PC-3 (cell line): ENCODE results near the gene UMAD1. TPM values are rescaled to one million over a fixed set of nuclear protein-coding genes. Genes with fewer than 3 reads are reported as not detected.

ENCODE experiments used
- ATAC-seq: fragments of 200-7000 bp; cut with Tn5 transposase; 2 replicates; pipeline ENCODE4 v1.9.1; 2020; ENCODE audit warnings: mild to moderate bottlenecking, moderate library complexity
- BruUV-seq: library from RNA; stranded (reverse); fragments of 400-500 nt; replicated peaks from 2 replicates; lab custom pipeline; 2021; lab: Mats Ljungman, UMichigan
- CTCF ChIA-PET: fragments of 300-600 bp; sonication (Branson Sonifier 250); formaldehyde crosslinking; loops from one replicate; lab custom pipeline; 2022; ENCODE audit warnings: antibody characterized with exemption; lab: Charles Lee
- POLR2A ChIA-PET: fragments of 300-600 bp; sonication (Branson Sonifier 250); formaldehyde crosslinking; loops from one replicate; lab custom pipeline; 2022; ENCODE audit warnings: antibody characterized with exemption; ENCODE audit not compliant: unreplicated experiment; lab: Charles Lee
- DNase-seq: peaks from one replicate; pipeline ENCODE4 v3.0.0-alpha.2; 2015
- H2AFZ ChIP-seq: fragments of 300-600 bp; sonication (generic); 2 replicates; pipeline ENCODE4 v1.6.0; 2016; ENCODE audit warnings: antibody characterized with exemption, low read length
- H3F3A ChIP-seq: fragments of 300-600 bp; sonication (generic); one replicate; pipeline ENCODE4 v1.6.0; 2017; ENCODE audit warnings: antibody characterized with exemption, low read length, control low read depth, mild to moderate bottlenecking; ENCODE audit not compliant: unreplicated experiment
- H3K27ac ChIP-seq: fragments of 300-600 bp; sonication (generic); 2 replicates; pipeline ENCODE4 v1.5.1; 2016; ENCODE audit warnings: mild to moderate bottlenecking, low read length
- H3K27me3 ChIP-seq: fragments of 300-600 bp; sonication (generic); 2 replicates; pipeline ENCODE4 v1.6.1; 2016; ENCODE audit warnings: low read length, mixed read lengths
- H3K36me3 ChIP-seq: fragments of 300-600 bp; sonication (generic); 2 replicates; pipeline ENCODE4 v1.6.1; 2016; ENCODE audit warnings: low read depth, mixed run types, low read length, mixed read lengths
- H3K4me1 ChIP-seq: fragments of 300-600 bp; sonication (generic); 2 replicates; pipeline ENCODE4 v1.5.1; 2016; ENCODE audit warnings: low read length; ENCODE audit not compliant: insufficient read depth
- H3K4me2 ChIP-seq: fragments of 300-600 bp; sonication (generic); 2 replicates; pipeline ENCODE4 v1.6.0; 2016; ENCODE audit warnings: low read length
- H3K4me3 ChIP-seq: fragments of 300-600 bp; sonication (generic); 2 replicates; pipeline ENCODE4 v1.5.1; 2016; ENCODE audit warnings: mild to moderate bottlenecking, low read length, mixed read lengths
- H3K79me2 ChIP-seq: fragments of 300-600 bp; sonication (generic); 2 replicates; pipeline ENCODE4 v1.6.1; 2017; ENCODE audit warnings: low read length, mixed read lengths
- H3K9ac ChIP-seq: fragments of 300-600 bp; sonication (generic); 2 replicates; pipeline ENCODE4 v1.6.0; 2016; ENCODE audit warnings: mild to moderate bottlenecking, low read length
- H3K9me2 ChIP-seq: fragments of 300-600 bp; sonication (generic); replicated peaks from 2 replicates; pipeline ENCODE4 v1.6.1; 2016; ENCODE audit warnings: mixed run types, low read length, mixed read lengths
- H3K9me3 ChIP-seq: fragments of 300-600 bp; sonication (generic); 2 replicates; pipeline ENCODE4 v1.6.1; 2016; ENCODE audit warnings: low read length, mixed read lengths
- H4K20me1 ChIP-seq: fragments of 300-600 bp; sonication (generic); 2 replicates; pipeline ENCODE4 v1.6.1; 2016; ENCODE audit warnings: low read length, mixed read lengths
- CTCF ChIP-seq: fragments of 300-600 bp; sonication (generic); conservative IDR thresholded peaks from 2 replicates; pipeline ENCODE4 v1.5.1; 2017; ENCODE audit warnings: antibody characterized with exemption, low read depth, mild to moderate bottlenecking, low read length
- EZH2 ChIP-seq: fragments of 300-600 bp; sonication (generic); IDR thresholded peaks from one replicate; pipeline ENCODE4 v1.6.1; 2017; ENCODE audit warnings: antibody characterized with exemption, mild to moderate bottlenecking, low read length; ENCODE audit not compliant: unreplicated experiment
- EZH2phosphoT487 ChIP-seq: fragments of 300-600 bp; sonication (generic); IDR thresholded peaks from 2 replicates; pipeline ENCODE4 v1.6.1; 2018; ENCODE audit warnings: mild to moderate bottlenecking, antibody characterized with exemption, low read length, borderline replicate concordance
- intact Hi-C: fragments of 100-400 bp; cut with micrococcal nuclease; formaldehyde crosslinking; loops from 2 replicates; pipeline ENCODE4 v1.9.0; 2023
- total RNA-seq: library from RNA; depleted of rRNA; stranded (reverse); fragments of >200 nt; gene quantifications from 2 replicates; pipeline ENCODE4 v1.2.3, GENCODE V29; 2014

The UMAD1 gene
- total RNA-seq, 1 experiment from 2014 or later = 8.9 TPM

GRCh38 chr7:7768977-7769709 lies 128.6 kb downstream of the UMAD1 start:
- no peaks in the 10 kb centered on the region for H3K27me3 ChIP-seq
- H3F3A ChIP-seq = peaks cover 4% of the 10 kb centered on the region
- peaks cover 22% of the 10 kb centered on the region for H3K4me1 ChIP-seq
- BruUV-seq = no TSS peak
- no peaks in the 10 kb centered on the region for H4K20me1 ChIP-seq
- intact Hi-C loops = loop anchor here (10.0 kb wide), 2 partner anchors 334 to 526 kb away; no protein-coding TSS in a partner anchor
- H3K9ac ChIP-seq = no peak overlapping the region
- TF ChIP-seq EZH2 (no peak), CTCF (no peak), EZH2phosphoT487 (no peak)
- ChIA-PET CTCF (no interaction called here), POLR2A (no interaction called here)
- no peaks in the 10 kb centered on the region for H3K9me2 ChIP-seq
- H2AFZ ChIP-seq = no peak overlapping the region
- H3K36me3 ChIP-seq = no peaks in the 10 kb centered on the region
- H3K9me3 ChIP-seq = no peaks in the 10 kb centered on the region
- no peak overlapping the region for H3K4me2 ChIP-seq
- no peak overlapping the region for H3K4me3 ChIP-seq
- no peaks in the 10 kb centered on the region for H3K79me2 ChIP-seq
- ATAC-seq = no peak
- no peak for DNase-seq
- H3K27ac ChIP-seq = no peak overlapping the region

GRCh38 chr7:7769710-7770627 lies 129.4 kb downstream of the UMAD1 start:
- Histone ChIP-seq H3K27ac (no peak overlapping the region), H3F3A (peaks cover 2% of the 10 kb centered on the region), H3K79me2 (no peaks in the 10 kb centered on the region), H3K4me3 (no peak overlapping the region), H3K4me2 (no peak overlapping the region), H3K4me1 (peaks cover 18% of the 10 kb centered on the region), H3K9ac (no peak overlapping the region), H3K9me2 (no peaks in the 10 kb centered on the region), H3K9me3 (no peaks in the 10 kb centered on the region), H3K27me3 (no peaks in the 10 kb centered on the region), H2AFZ (no peak overlapping the region), H3K36me3 (no peaks in the 10 kb centered on the region), H4K20me1 (no peaks in the 10 kb centered on the region)
- CTCF ChIA-PET = no interaction called here
- TF ChIP-seq EZH2 (no peak), EZH2phosphoT487 (no peak), CTCF (no peak)
- DNase-seq (no peak), ATAC-seq (no peak)
- intact Hi-C loops = loop anchor here (10.0 kb wide), 2 partner anchors 335 to 525 kb away; no protein-coding TSS in a partner anchor
- POLR2A ChIA-PET = no interaction called here
- no TSS peak for BruUV-seq

- CTCF ChIA-PET = no interaction called here
- no peak for ATAC-seq
- no peak overlapping the region for H2AFZ ChIP-seq
- intact Hi-C loops = no loop called here
- no peaks in the 10 kb centered on the region for H3K9me3 ChIP-seq
- no peak overlapping the region for H3K4me3 ChIP-seq
- POLR2A ChIA-PET = interaction anchor here (0.6 kb wide), 2 partner anchors 69 to 338 kb away, joined by 3 read pairs; no protein-coding TSS in a partner anchor
- H3K9ac ChIP-seq = no peak overlapping the region
- no peak overlapping the region for H3K27ac ChIP-seq
- H3K4me2 ChIP-seq = no peak overlapping the region
- H4K20me1 ChIP-seq = no peaks in the 10 kb centered on the region
- H3K36me3 ChIP-seq = no peaks in the 10 kb centered on the region
- no peaks in the 10 kb centered on the region for H3K27me3 ChIP-seq
- H3K9me2 ChIP-seq = no peaks in the 10 kb centered on the region
- no peaks in the 10 kb centered on the region for H3F3A ChIP-seq
- TF ChIP-seq EZH2phosphoT487 (no peak), CTCF (no peak), EZH2 (no peak)
- H3K79me2 ChIP-seq = no peaks in the 10 kb centered on the region
- H3K4me1 ChIP-seq = peaks cover 5% of the 10 kb centered on the region
- no TSS peak for BruUV-seq
- DNase-seq = no peak
These were observed 130.9 kb downstream of the UMAD1 start for GRCh38 chr7:7771452-7771851.
